GM18520 (cell line): ENCODE results near the gene PTPN21.
"Not testable (repeated sequence)": the region's sequence is repeated elsewhere in the genome, so short reads cannot be mapped to it uniquely, and the experiment has no call there.

ENCODE experiments used
- ATAC-seq: cut with Tn5 transposase; IDR thresholded peaks from one replicate; pipeline ENCODE4 v1.9.1; 2021; ENCODE audit not compliant: unreplicated experiment

PTPN21 gene

DNA sequence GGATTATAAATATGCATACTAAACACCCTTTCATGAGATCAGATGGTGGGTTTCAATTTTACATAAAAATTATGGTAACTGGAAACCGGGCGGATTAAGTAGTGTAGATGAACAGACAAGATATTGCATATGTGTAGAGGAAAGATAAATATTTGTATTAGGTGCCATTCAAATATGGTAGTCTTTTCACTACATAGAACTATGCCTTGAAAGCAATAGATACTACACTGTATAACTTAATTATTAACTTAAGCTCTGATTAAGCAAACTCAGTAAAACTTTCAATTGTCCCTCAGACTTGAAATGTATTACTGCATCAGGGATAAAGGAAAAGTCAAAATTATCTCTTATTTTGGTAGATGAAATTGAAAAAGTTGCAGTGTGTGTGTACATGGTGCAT lies 1.9 kb downstream of the PTPN21 start:
- ATAC-seq = no peak

- no peak for ATAC-seq
Observed at GRCh38 chr14:88551980-88552431, 2.8 kb downstream of the PTPN21 start.

DNA sequence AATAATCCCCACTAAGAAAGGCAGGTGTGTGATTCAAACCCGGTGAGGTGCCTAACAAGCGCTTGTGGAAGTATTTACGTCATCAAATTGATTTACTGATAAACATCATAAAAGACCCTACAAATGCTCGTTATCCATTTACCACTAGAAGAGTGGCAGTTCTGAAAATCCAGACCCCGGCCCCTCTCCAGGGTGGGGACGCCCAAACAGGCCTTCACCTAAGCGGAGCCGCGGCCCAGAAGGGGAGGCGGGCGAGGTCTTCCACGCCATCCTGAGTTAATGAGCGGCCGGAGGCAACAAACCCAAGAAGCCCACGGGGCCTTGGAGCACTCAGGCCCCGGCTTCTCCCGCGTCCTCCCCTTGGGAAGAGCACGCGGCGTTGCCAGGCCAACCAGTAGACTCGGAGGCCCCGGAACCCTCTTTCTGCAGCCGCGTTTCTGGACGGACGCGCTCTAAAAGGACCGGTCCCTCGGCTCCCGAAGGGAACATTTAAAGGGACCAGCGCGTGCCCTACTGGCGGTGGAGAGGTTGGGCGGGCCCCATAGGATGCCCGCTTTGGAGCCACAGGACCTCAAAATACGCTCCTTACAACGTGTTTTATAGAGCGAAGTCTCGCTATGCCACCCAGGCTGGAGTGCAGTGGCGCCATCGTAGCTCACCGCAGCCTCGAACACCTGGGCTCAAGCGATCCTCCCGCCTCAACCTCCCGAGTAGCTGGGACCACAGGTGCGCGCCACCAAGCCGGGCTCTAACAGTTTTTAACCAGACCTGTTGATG lies 3.5 kb downstream of the PTPN21 start:
- no peak for ATAC-seq

DNA sequence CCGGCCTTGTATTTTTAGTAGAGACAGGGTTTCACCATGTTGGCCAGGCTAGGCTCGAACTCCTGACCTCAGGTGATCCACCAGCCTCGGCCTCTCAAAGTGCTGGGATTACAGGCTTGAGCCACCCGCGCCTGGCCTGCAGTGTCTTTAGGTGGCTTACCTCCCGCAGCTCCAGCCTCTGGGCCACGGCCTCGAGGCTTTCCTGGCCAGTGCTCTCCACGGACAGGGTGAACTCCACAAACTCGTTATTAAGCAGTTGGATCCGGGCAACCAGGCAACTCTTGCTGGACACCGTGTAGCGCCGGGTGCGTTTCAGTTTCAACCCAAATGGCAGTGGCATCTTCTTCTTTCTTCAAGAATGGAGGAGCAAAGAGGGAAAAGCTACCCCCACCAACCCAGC lies 4.7 kb downstream of the PTPN21 start:
- ATAC-seq = no peak

DNA sequence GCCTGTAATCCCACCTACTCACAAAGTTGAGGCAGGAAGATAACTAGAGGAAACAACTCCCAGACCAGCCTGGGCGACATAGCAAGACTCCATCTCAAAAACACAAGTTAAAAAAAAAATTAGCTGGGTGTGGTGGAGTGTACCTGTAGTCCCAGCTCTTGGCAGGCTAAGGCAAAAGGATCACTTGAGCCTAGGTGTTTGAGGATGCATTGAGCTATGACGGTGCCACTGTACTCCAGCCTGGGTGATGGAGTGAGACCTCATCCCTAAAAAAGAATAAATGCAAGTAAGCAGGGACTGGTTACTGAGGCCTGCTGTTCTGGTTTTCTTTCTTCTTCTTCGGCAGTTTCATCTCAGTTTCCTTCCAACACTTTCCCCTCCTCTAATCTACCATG lies 7.4 kb downstream of the PTPN21 start:
- ATAC-seq = no peak

DNA sequence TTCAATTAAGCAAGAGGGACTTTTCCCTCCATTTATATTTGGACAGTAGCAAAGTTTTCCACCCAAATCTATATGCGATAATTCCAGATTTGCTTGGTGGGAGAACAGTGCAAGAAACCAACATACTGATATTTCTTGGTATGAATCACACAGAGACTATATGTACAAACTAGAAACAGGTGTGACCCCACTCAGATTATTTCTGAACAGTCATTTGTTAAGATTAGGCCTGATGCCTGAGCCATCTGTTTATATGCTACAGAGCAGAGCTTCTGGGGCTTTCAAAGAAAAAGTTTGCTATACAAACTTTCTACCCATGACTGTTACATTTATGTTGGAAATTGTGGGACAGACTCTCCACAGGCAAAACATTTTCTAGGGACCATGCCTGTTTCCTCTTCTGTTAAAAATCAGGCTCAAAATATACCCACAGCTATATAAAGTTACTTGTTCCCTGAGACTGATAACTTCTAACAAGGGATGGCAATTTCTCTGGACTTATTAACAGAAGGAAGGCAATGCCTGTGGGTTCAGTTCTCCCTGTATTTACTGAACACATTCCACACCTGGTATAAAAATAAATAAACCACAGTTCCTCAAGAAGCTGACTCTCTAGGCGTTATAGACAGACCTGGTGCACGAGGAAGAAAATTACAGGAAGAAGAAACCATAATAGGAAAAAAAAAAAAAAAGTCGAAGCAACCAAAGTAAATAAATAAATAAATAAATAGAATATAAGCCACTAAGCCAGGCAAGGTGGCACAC lies 8.0 kb downstream of the PTPN21 start:
- ATAC-seq = no peak

DNA sequence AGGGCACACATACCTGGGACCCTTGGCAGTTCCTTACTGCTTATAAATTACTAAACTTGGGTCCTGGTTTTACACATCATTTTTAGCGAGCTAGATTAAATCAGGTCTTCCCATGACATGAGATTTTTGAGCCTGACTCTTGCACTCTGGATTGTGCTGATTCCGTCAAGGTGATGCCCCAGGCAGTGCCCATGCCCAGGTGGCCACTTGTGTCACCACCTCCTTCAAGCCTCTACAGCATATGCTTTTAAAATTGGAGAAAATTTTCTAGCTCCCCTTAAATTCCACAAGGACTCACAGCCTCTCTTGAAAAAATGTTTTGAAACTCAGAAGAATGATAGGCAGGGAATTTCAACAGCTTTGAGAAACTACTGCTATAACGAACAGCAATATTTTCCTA lies 9.6 kb downstream of the PTPN21 start:
- ATAC-seq = no peak

- ATAC-seq = no peak
Observed at GRCh38 chr14:88542857-88543795, 11.7 kb downstream of the PTPN21 start.

GRCh38 chr14:88541324-88541723 lies 13.5 kb downstream of the PTPN21 start:
- ATAC-seq = no peak

DNA sequence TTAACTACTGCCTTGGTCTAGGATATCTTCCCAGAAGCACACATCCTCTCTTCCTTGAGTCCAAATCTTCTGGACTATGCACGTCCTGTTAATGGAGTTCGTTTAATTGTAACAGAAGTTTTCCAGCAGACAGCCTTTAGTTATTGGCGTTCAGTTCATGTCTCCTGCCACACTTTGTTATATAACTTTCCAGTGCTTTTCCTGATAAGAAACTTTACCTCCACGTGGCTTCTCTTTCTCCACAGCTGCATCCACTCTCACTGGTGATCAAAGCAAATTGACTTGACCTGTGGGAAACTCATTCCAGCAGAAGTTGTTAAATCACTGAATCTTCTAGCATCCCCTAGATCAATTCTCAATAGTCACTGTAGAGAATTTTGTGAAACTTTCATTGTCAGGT lies 19.0 kb downstream of the PTPN21 start:
- ATAC-seq = no peak

- no peak for ATAC-seq
Observed at GRCh38 chr14:88535149-88535548, 19.7 kb downstream of the PTPN21 start.

DNA sequence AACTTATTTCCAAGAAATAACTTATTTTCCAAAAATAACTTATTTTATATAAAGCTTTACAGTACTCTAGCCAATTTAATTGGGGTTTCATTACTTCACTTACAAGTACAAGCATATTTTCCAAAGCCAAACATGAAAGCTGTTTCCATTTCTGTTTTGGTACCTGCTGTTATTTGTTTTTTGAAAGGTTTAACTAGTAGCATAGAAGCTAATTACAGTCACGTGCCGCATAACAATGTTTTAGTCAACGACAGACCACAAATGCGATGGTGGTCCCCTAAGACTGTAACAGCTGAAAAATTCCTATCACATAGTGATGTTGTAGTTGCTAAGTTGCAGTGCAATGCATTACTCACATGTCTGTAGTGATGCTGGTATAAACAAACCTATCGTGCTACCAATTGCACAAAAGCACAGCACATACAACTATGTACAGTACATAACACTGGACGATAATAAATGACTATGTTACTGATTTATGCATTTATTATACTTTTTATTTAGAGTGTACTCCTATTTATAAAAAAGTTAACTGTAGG lies 21.7 kb downstream of the PTPN21 start:
- no peak for ATAC-seq

- not testable (repeated sequence) for ATAC-seq
Observed at GRCh38 chr14:88529889-88530288, 24.9 kb downstream of the PTPN21 start.

DNA sequence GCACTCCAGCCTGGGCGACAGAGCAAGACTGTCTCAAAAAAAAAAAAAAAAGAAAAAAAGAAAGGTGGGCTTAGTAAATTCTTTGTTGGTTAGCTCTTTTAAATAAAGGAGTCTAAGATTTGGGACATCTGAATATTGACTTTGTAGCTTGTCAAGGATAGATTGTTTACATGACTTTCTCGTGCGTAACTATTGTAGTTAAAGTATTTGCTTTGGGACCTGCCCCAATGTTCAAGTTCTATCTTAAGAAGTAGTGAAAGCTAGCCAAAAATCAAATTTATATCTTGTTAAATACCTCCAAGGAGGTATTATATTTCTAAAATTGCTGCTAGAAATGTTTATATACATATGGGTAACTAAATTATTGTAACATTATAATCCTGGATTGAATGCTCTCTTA lies 32.4 kb downstream of the PTPN21 start:
- ATAC-seq = no peak

DNA sequence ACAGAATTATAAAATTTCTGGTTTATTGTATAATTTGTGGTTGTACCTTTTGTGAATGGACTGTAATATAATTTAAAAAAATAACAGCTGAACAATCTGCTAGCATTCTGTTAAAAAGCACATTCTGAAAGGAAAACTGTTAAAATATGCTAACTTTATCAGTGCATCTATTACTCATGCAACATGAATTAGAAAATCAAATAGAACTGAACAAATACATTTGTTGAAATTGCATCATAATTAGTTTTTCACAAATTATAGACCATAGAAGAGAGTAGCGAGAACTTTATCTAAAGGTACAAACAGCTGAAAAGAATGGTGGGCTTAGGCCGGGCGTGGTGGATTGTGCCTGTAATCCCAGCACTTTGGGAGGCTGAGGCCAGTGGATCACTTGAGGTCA lies 33.0 kb downstream of the PTPN21 start:
- no peak for ATAC-seq

DNA sequence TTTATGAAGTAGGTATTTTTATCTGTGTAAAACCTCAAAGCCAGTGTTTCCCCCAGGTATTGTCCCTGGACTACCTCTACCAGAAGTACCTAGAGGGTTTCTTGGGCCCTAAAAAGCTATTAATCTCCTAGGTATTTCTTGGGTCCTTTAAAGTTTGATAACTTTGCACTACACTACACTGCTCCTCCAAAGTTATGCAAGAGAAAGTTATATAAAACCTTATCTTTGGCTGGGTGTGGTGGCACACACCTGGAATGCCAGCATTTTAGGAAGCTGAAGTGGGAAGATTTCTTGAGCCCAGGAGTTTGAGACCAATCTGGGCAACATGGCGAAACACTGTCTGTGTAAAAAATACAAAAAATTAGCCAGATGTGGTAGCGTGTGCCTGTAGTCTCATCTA lies 34.9 kb downstream of the PTPN21 start:
- ATAC-seq = no peak

DNA sequence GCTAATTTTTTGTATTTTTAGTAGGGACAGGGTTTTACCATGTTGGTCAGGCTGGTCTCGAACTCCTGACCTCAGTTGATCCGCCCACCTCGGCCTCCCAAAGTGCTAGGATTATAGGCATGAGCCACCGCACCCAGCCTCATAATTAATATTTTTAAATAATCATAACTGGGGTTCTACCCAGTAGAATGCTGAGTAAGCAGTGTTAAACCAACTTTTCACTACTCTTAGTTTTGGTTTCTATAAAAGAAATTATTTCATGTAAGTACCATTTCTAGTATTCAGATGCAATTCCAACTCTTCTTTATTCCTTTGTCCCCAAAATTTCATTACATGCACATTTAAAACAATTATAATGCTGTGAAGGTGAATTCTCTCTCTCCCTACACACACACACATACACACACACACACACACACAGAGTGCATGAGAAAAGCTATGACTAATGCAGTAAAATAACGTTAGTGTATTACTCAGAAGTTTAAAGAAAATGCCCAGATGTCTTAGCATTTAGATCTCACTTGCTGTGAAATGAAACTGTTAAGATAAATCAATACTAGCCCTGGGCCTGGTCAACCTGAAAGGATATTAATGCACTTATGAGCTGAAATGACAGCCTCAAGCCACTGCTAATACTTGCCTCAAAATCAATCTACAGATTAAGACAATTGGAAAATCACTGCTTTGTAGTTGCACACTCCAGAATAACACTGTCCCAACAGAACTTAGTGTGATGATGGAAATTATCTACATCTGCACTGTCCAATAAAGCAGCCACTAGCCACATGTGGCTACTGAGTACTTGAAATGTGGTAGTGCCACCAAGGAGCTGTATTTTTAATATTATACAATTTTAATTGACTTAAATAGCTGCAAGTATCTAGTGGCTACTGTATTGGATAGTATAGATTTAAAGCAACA lies 36.0 kb downstream of the PTPN21 start:
- peak; percentile 40 for ATAC-seq

GRCh38 chr14:88516861-88517357 lies 37.9 kb downstream of the PTPN21 start:
- ATAC-seq = peak; percentile 49

DNA sequence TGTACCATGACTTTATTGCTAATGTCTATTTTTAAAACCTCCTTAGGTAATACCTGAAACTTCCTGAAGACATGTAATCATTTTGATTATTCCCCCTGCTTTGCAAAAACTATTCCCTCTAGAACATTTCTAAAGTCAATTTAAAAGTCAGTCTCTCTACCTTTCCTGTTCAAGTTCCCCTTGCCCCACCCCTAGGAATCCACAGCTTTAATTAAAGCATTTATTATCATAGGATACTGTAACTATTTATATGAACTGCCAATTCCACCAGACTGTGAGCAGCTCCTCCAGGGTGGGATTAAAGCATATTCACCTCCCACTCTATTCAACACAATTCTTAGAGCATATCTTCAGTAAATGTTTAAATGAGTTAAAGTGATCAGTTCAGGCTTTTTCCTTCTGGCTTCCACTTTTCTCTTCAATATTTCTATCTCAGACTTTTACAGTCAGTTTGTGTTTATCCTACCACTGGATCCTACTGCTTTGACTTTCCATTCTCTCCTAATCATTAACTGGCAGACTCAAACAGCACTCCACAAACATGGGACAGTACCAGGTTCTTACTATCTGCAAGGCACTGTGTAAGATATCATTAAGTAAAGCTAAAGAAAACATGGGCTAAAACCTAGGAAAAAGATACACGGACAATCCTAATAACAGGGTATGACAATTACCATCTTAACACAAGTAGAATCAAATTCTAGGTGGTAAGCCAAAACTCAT lies 39.1 kb downstream of the PTPN21 start:
- ATAC-seq = no peak
